ENCODE results near the gene RNF181. TPM values are rescaled to one million over a fixed set of nuclear protein-coding genes. Genes with fewer than 3 reads are reported as not detected.

RNF181 gene
- total and polyA plus RNA-seq, 2 of the 13 experiments (the other 11 are each of a cell fraction or from before 2014, with no cell fraction given) = 224 to 578 TPM

GRCh38 chr2:85584354-85584856, 11.1 kb upstream of the RNF181 start, which contains the start of gene VAMP5 (continued):
- TF ChIP-seq NFAT5 (CRISPR knock-in tag; IDR thresholded peaks at IDR 0.05) (peak; percentile 75; the same call in 1 of the 2 replicates), SSRP1 (CRISPR knock-in tag; IDR thresholded peaks at IDR 0.05) (no peak), ZNF737 (CRISPR knock-in tag; IDR thresholded peaks at IDR 0.05; ENCODE audit: borderline replicate concordance) (no peak), RORA (CRISPR knock-in tag; IDR thresholded peaks at IDR 0.05) (no peak), HNRNPH1 (optimal IDR thresholded peaks at IDR 0.05; ENCODE audit: low read depth, low read length) (no peak), ATF6 (CRISPR knock-in tag; conservative IDR thresholded peaks at IDR 0.05) (0 out of 2 replicates have a peak, but pooled peaks have one; percentile 34), ZBTB46 (CRISPR knock-in tag; IDR thresholded peaks at IDR 0.05; ENCODE audit: borderline replicate concordance) (0 out of 2 replicates have a peak, but pooled peaks have one; percentile 47), ZFP37 (CRISPR knock-in tag; IDR thresholded peaks at IDR 0.05; ENCODE audit: borderline replicate concordance) (no peak; the same call in 1 of the 2 replicates), KDM3A (CRISPR knock-in tag; IDR thresholded peaks at IDR 0.05; ENCODE audit: low read depth) (no peak; the same call in 1 of the 2 replicates), ZNF704 (CRISPR knock-in tag; IDR thresholded peaks at IDR 0.05; ENCODE audit: borderline replicate concordance) (0 out of 2 replicates have a peak, but pooled peaks have one; percentile 80), YEATS2 (CRISPR knock-in tag; IDR thresholded peaks at IDR 0.05; ENCODE audit: borderline replicate concordance) (peak; percentile 54), NFE2L2 (IDR thresholded peaks at IDR 0.05; ENCODE audit: low read length) (no peak), ZNF367 (CRISPR knock-in tag; IDR thresholded peaks at IDR 0.05; ENCODE audit: borderline replicate concordance) (peak; percentile 40; the same call in 1 of the 2 replicates), IRF9 (CRISPR knock-in tag; IDR thresholded peaks at IDR 0.05; ENCODE audit: borderline replicate concordance) (0 out of 2 replicates have a peak, but pooled peaks have one; percentile 66), TRIM24 (CRISPR knock-in tag; IDR thresholded peaks at IDR 0.05) (no peak), ZNF143 (CRISPR knock-in tag; IDR thresholded peaks at IDR 0.05) (no peak; the same call in 1 of the 2 replicates), ZNF883 (CRISPR knock-in tag; IDR thresholded peaks at IDR 0.05; ENCODE audit: not compliant biosample characterization) (peak; percentile 69)
